ENCODE measurements around the gene SETBP1. TPM values are rescaled to one million over a fixed set of nuclear protein-coding genes. Genes with fewer than 3 reads are reported as not detected.

Gene SETBP1
- total and polyA plus RNA-seq, 8 donors: 1.4 to 66.5 (median 20.1) TPM

- no peak overlapping the region for H3K27ac ChIP-seq
- no peaks in the 10 kb centered on the region for H3K27me3 ChIP-seq
- no peak for DNase-seq
- H3K4me3 ChIP-seq: no peak overlapping the region
- WGBS, 5 donors: 70 to 96% (median 94%) methylated on average over 2 of the region's 2 CpGs
- H3K36me3 ChIP-seq: no peaks in the 10 kb centered on the region
- H3K4me1 ChIP-seq: peaks cover 0 to 13% (median 10%) of the 10 kb centered on the region in 4 donors
- TF ChIP-seq EP300 (IDR thresholded peaks at IDR 0.05) (no peak), POLR2A (IDR thresholded peaks at IDR 0.05) (no peak), CTCF (IDR thresholded peaks at IDR 0.05) (no peak), POLR2AphosphoS5 (IDR thresholded peaks at IDR 0.05) (no peak)
- no peaks in the 10 kb centered on the region for H3K9me3 ChIP-seq
- intact Hi-C loops (cut with DNase I; ENCODE audit: low total_unique reads): no loop called here
Observed at GRCh38 chr18:44655435-44655834, 25.3 kb upstream of the SETBP1 start.

DNA sequence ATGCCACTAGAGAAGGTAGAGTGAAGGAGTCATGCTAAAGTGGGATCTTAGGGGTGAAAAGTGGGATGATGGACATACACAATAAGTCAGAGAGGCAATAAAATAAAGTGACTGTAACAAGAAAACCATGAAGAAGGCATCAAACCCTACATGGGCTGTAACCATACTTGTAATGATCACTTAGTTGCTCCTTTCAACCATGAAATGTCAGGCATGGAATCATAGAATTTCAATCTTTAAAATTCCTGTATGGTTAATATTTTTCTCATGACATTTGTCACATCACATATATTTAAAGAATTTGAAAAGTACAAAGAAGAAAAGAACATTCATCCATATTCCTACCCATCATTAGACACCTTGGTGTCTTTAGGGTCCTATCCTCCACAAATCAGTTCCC lies 20.9 kb upstream of the SETBP1 start:
- intact Hi-C loops (cut with DNase I; ENCODE audit: low total_unique reads): no loop called here
- H3K36me3 ChIP-seq: no peaks in the 10 kb centered on the region

DNA sequence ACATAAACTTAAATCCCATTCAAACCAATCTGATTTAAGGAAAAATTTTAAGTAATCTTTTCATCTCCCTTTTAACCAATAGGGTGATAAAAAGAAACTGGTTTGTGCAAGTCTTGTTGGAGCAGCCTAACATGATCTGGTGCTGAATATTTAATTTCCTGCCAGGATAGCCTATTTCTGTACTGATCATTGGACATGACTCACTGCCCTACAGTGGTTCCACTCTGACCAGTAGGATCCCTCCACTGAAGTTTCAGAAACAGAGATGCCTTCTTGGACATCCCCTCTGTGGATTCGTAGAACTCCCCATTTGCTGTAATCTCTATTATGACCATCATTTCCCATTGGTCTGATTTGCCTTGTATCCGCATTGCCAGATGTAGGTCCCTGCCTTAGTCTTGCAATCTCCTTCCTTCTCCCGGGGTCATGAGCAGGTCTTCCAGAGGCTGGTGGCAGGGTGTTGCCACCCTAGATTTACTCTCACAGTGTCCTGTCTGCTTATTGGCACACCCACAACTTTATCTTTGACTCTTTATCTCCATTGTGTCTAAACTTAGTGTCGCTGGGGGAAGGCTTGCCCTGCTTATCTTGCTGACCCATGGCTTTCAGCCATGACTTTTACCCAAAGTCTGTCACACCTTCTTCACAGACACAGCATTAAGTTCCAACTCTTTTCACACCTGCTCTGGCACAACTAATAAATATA lies 12.3 kb upstream of the SETBP1 start:
- H3K4me3 ChIP-seq: no peak overlapping the region
- H3K9me3 ChIP-seq: no peaks in the 10 kb centered on the region
- intact Hi-C loops (cut with DNase I; ENCODE audit: low total_unique reads): no loop called here
- WGBS, 5 donors: 39 to 61% (median 49%) methylated on average over 4 of the region's 4 CpGs
- H3K36me3 ChIP-seq: no peaks in the 10 kb centered on the region
- no peak overlapping the region for H3K27ac ChIP-seq
- H3K27me3 ChIP-seq: no peaks in the 10 kb centered on the region
- no peak for DNase-seq
- peaks cover 0 to 16% (median 10%) of the 10 kb centered on the region in 4 donors for H3K4me1 ChIP-seq
- TF ChIP-seq CTCF (IDR thresholded peaks at IDR 0.05) (no peak), POLR2AphosphoS5 (IDR thresholded peaks at IDR 0.05) (peak in 2 of 3 donors; percentile 25 to 57), EP300 (IDR thresholded peaks at IDR 0.05) (no peak), POLR2A (IDR thresholded peaks at IDR 0.05) (no peak)

More for the DNA sequence above, 20.9 kb upstream of the SETBP1 start:
- TF ChIP-seq CTCF (IDR thresholded peaks at IDR 0.05) (no peak), POLR2A (IDR thresholded peaks at IDR 0.05) (no peak), EP300 (IDR thresholded peaks at IDR 0.05) (no peak), POLR2AphosphoS5 (IDR thresholded peaks at IDR 0.05) (no peak)
- H3K4me1 ChIP-seq: peaks cover 0 to 5% (median 3%) of the 10 kb centered on the region in 4 donors
- no peaks in the 10 kb centered on the region for H3K9me3 ChIP-seq
- no peak overlapping the region for H3K27ac ChIP-seq
- no peak for DNase-seq
- no peak overlapping the region for H3K4me3 ChIP-seq
- H3K27me3 ChIP-seq: no peaks in the 10 kb centered on the region

- H3K27me3 ChIP-seq: no peaks in the 10 kb centered on the region
- no peaks in the 10 kb centered on the region for H3K9me3 ChIP-seq
- WGBS, 5 donors: 87 to 93% (median 88%) methylated on average over 2 of the region's 2 CpGs
- H3K36me3 ChIP-seq: no peaks in the 10 kb centered on the region
- H3K27ac ChIP-seq: no peak overlapping the region
- peaks cover 4 to 28% (median 18%) of the 10 kb centered on the region in 4 donors for H3K4me1 ChIP-seq
- intact Hi-C loops (cut with DNase I; ENCODE audit: low total_unique reads): no loop called here
- no peak overlapping the region for H3K4me3 ChIP-seq
- TF ChIP-seq CTCF (IDR thresholded peaks at IDR 0.05): no peak
- no peak for TF ChIP-seq POLR2A (IDR thresholded peaks at IDR 0.05)
- TF ChIP-seq EP300 (IDR thresholded peaks at IDR 0.05): no peak
- TF ChIP-seq POLR2AphosphoS5 (IDR thresholded peaks at IDR 0.05): no peak
- no peak for DNase-seq
Observed at GRCh38 chr18:44671914-44672313, 8.8 kb upstream of the SETBP1 start.

Measured in stomach (tissue), 9 donors.